Measurements from ENCODE around the gene LCAT.
A peak's percentile ranks its signal among the peaks of the same experiment; 100 is the strongest.
"Not testable (repeated sequence)": the region's sequence is repeated elsewhere in the genome, so short reads cannot be mapped to it uniquely, and the experiment has no call there.

LCAT gene, protein sequence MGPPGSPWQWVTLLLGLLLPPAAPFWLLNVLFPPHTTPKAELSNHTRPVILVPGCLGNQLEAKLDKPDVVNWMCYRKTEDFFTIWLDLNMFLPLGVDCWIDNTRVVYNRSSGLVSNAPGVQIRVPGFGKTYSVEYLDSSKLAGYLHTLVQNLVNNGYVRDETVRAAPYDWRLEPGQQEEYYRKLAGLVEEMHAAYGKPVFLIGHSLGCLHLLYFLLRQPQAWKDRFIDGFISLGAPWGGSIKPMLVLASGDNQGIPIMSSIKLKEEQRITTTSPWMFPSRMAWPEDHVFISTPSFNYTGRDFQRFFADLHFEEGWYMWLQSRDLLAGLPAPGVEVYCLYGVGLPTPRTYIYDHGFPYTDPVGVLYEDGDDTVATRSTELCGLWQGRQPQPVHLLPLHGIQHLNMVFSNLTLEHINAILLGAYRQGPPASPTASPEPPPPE

DNA sequence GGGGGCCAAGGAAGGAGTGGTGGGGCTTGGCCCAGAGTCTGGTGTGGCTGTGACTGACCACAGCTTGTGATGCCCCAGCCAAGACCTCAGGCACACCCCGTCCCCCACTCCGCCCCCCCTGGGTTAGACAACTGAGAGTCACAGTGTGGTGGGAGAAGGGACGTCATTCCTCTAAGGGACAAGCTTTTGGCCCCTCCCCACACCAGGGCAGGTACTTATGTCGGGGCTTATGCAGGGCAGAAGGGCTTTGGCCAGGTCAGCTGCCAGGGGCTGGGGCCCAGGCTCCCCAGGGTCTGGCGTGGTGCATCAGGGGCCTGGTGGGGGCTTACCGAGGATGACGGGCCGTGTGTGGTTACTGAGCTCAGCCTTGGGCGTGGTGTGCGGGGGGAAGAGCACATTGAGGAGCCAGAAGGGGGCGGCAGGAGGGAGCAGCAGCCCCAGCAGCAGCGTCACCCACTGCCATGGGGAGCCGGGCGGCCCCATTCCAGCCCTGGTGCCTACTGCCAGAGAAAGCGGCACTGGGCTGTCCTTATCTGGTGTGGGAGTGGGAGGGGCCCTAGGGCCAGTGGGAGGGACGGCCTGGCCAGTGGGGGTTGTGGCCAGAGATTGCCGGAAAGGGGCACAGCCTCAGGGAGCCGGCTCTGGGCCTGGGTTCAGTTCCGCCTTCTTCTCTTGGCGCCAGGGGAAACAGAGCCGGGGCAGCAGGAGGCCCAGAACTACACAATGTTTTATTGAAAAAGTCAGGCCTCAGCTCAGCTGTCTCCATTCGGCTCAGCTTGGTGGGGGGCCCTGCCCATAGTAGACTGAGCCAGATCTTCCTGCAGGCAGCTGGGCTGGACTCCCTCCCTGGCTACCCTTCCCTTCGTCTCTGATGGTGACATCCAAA is at the start of gene LCAT:
TSS of gene LCAT (minus strand) at position 502 of the 886 bp plus-strand sequence. CDS start at position 483, 19 bp downstream.
- DNase-seq (ENCODE audit: low read depth): no peak

DNA sequence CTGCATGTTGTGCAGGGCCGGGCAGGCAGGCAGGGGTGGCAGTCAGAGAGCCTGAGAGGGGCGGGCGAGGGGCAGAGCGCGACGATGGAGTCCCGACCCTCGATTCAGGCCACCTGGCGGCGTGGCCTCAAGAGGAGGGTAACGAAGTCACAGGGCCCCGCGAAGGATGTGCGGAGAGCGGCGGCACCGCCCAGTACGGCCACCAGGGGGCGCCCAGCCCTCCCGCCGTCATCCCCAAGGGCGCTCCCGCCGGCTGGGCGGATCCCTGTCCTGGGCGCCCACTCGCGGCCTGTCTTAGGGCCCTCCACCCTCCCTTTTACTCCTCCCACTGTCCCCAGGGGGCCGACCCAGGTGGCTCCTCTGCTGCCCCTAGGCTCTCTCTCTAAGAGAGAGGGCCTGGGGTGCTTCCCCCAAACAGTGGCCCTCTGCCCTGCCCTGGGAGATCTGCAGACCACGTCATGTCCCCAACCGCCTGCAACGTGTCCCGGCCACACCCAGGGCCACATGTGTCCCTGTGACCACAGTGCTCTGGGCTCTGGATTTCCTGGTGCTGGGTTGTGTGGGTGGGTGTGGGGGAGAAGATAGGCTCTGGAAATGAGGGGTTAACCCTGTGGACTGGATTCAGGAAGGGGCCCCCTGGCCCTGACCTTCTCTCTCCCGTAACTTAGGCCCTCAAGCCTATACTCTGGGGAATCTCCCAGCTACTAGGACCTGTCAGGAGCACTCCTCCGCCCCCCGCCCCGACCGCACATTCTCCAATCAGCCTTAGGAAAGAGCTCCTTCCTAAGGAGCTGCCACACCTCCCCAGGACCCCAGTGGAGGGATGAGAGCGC is 49.5 kb upstream of the LCAT start:
- peak; percentile 76 for DNase-seq (ENCODE audit: low read depth)

DNA sequence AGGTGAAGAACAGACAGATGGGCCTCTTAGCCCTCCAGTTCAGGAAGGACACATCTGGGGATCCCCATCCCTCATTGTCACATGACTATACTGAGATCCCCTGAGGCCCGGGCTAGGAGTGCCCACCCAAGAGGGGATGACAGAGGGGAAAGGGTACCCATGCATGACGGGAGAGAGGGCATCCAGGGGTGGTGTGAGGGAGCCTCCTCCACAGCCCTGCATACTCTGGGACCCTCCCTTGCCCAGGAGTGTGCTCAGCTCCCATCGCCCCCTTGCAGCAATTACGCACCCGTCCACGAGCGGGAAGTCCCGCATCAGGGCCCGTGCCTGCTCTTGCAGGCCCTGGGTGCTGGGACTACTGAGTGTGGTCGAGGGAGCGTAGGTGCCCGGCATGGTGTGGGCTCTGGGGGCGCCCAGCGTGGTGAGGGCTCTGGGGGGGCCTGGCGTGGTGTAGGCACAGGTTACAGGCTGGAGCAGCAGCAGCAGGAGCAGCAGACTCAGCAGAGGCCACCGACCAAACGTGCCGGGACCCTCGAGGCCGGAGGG is 48.8 kb upstream of the LCAT start:
- no peak for DNase-seq (ENCODE audit: low read depth)

DNA sequence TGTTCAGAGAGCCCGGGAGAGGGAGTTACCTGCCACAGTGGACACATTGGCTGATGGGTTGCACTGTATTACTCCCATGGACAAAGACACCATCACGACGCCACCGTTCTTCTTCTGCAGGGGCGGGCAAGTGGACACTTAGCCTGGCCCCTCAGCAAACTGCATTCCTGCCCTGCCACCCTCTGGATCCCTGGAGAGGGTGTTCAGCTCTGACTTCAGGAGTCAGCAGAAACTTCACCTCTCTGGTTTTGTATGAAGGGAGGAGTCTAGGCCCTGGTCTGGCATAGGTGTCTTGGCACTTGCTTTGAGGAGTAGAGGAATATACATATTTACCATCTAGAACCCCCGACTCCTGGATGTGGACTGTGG is 46.1 kb upstream of the LCAT start:
- no peak for DNase-seq (ENCODE audit: low read depth)

DNA sequence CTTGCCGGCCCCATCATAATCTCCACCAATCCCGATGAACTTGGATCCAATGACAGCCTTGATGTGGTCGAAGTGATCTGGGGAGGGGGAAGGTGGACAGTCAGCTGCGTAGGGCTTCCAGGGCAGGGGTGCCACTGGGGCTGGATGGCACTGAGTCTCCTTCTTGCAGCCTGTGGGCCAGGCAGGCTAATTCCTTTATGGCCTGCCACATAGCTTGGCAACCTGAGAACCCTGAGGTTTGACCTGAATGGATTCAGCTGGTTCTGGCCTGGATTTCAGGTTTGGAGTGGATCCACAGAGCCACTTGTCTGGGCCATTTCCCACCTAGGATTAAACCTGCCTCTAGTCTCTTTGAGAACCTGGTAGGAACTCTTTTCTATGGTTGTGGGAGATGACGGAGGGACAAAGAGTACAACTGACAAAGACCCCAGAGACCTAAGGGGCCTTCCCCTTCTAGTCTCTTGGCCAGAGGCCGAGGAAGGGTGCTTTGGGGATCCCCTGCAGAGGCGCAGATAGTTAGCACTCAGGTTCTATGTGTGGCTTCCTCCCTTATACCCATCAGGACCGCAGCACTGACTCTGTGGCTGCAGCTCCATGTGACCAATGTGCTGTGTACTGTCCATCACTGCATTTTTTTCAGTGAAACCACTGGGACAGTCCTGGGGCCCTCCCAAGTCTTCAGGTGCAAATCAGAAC is 45.5 kb upstream of the LCAT start:
- DNase-seq (ENCODE audit: low read depth): no peak

DNA sequence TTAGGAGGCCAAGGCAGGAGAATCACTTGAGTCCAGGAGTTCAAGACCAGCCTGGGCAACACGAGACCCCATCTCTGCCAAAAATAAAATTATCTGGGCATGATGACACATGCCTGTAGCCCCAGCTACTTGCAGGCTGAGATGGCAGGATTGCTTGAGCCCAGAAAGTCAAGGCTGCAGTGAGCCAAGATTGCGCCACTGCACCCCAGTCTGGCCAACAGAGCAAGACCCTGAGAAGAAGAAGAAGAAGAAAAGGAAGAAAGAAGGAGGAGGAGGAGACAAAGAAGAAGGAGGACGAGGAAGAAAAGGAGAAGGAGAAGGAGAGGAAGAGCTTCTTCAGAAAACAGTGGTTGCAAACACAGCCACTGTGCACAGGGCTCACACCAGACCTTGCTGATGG is 44.8 kb upstream of the LCAT start:
- DNase-seq (ENCODE audit: low read depth): no peak

DNA sequence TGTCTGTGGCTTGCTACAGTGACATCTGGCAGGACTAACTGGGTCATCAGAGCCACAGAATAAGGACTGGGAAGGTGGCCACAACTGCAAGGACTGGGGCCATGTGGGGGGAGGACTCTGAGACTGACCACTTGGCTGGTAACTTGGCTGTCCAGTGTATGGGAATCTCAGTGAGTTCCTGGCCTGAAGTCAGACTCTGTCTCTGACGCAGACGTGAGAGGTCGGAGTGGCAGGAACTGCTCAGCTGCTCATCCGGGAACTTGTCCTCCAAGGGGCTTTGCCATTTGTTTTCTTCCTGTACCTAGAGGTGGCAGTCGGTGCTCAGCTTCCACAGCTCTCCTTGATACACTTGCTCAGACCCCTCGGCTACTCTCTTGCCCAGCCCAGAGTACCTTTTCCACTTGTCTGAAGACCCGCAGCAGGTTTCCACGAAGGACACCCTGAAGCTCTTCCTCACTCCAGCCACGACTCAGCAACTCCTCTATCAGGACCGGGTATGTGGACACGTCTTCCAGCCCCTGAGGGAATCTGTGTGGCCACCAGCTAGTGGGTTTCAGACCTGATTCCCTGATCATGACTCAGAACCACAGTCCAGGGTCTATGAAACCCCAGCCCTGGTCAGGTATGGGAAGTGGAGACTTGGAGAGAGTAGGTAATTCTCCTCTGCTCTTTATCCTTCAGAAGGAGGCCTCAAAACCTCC is 43.7 kb upstream of the LCAT start:
- DNase-seq (ENCODE audit: low read depth): peak; percentile 56

DNA sequence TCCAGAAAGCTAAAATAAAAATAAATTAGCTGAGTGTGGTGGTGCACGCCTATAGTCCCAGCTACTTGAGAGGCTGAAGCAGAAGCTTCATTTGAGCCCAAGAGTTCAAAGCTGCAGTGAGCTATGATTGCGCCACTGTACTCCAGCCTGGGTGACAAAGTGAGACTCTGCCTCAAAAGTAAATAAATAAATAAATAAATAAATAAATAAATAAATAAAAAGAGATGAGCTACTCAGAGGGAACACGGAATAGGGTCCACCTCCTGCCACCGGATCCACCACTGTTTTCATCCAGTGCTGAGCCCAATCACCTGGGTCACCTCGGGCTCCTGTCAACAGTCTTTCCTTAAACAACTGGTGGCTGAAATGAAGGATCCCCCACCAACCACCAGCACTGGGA is 43.0 kb upstream of the LCAT start:
- no peak for DNase-seq (ENCODE audit: low read depth)

DNA sequence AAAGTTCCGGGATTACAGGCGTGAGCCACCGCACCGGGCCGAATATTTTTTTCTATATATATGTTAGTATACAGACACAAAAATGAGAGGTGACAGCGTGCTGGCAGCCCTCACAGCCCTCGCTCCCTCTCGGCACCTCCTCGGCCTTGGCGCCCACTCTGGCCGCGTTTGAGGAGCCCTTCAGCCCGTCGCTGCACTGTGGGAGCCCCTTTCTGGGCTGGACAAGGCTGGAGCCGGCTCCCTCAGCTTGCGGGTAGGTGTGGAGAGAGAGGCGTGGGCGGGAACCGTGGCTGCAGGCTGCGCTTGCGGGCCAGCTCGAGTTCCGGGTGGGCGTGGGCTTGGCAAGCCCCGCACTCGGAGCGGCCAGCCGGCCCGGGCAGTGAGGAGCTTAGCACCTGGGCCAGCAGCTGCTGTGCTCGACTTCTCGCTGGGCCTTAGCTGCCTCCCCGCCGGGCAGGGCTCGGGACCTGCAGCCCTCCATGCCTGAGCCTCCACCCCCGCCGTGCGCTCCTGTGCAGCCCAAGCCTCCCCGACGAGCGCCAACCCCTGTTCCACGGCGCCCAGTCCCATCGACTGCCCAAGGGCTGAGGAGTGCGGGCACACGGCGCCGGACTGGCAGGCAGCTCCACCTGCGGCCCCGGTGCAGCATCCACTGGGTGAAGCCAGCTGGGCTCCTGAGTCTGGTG is 38.2 kb upstream of the LCAT start:
- DNase-seq (ENCODE audit: low read depth): no peak

DNA sequence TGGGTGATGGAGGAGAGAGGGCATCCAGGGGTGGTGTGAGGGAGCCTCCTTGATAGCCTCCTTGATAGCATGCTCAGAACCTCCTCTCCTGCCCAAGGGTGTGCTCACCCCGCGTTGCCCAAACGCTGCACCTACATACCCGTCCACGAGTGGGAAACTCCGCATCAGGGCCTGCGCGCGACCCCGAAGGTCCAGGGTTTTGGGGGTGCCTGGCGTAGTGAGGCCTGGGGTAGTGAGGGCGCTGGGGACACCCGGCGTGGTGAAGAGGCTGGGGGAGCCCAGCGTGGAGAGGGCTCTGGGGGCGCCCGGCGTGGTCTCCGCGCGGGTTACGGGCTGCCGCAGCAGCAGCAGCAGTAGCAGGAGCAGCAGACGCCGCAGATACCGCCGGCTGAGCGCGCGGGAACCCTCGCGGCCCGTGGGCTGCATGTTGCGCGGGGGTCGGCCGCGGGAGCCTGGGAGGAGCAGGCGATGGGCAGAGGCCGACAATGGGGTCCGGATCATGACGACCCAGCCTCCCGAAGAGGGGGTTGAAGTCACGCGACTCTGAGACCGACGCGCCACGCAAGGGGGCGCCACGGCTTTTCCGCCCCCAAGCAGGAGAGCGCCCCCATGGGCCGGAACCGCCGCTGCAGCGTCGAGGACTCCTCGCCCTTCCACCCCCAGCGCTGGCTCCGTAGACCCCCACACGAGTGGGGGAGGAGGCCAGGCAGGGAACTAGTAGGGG is 36.2 kb upstream of the LCAT start, which contains the start of gene DPEP3:
TSS of gene DPEP3 (minus strand) at position 545 of the 724 bp plus-strand sequence. CDS start at position 426, 119 bp downstream.
- no peak for DNase-seq (ENCODE audit: low read depth)

DNA sequence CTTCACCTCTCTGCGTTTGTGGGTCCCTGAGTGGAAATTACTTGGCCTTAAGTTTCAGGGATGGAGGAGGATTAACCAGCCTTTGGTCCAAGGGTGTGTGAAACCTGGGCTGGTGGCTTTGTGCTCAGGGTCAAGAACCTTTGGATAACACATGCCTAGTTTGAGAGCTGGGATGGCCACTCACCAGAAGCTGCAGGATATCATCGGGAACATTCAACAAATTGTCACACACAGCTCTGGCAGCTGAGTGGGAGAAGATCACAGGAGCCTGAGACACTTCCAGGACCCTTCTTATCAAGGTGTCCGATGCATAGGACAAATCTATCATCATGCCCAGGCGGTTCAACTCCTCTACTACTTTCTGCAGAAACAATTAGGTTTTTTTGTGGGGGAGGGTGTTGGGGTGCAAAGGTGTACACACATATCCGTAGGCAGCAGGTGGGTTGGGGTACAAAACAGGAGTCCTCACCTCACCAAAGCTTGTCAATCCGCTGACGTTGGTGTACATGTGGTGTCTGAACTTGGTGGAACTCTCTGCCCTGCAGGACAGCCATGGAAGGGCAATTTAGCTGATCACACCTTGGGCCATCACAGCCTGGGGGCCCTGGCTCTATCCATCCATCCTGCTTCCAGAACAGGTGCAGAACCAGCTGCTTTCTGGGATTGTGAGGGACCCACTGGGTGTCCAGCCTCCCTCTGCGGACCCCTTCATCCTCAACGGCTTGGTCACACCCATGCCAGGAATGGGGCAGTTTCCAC is 33.7 kb upstream of the LCAT start:
- DNase-seq (ENCODE audit: low read depth): no peak

DNA sequence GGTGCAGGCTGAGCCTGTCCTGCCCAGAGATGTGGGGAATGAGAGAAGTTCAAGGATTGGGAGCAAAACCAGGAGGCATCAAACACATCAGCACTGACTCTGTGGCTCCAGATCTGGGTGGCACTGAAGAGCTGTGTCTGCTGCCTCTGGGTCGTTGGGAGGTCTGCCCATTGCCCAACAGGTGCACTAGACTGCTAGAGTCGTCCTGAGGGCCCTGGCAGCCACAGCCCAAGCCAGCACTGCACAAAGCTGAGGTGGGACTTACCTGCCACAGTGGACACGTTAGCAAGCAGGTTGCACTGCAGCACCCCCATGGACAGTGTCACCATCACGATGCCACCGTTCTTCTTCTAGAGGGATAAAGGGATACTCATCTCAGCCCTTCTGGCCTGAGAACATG is 33.1 kb upstream of the LCAT start:
- DNase-seq (ENCODE audit: low read depth): no peak

DNA sequence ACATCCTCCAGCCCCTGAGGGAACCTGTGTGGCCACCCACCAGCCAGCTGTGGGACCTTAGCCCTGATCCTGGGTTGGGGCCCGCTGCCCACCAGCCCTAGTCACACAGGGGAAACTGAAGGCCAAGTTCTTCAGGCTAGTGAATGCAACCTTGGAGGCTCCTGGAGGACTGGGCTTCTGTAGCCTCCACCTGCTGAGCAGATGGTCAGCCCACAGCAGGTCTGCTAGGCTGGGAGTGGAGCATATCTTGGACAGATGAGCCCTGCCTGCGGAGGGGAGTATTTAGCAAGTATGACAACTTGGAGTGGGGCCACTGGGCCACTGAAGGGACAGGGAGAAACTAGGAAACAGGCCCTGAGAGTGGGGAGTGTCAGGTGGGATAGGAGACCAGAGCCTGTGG is 32.3 kb upstream of the LCAT start:
- no peak for DNase-seq (ENCODE audit: low read depth)

DNA sequence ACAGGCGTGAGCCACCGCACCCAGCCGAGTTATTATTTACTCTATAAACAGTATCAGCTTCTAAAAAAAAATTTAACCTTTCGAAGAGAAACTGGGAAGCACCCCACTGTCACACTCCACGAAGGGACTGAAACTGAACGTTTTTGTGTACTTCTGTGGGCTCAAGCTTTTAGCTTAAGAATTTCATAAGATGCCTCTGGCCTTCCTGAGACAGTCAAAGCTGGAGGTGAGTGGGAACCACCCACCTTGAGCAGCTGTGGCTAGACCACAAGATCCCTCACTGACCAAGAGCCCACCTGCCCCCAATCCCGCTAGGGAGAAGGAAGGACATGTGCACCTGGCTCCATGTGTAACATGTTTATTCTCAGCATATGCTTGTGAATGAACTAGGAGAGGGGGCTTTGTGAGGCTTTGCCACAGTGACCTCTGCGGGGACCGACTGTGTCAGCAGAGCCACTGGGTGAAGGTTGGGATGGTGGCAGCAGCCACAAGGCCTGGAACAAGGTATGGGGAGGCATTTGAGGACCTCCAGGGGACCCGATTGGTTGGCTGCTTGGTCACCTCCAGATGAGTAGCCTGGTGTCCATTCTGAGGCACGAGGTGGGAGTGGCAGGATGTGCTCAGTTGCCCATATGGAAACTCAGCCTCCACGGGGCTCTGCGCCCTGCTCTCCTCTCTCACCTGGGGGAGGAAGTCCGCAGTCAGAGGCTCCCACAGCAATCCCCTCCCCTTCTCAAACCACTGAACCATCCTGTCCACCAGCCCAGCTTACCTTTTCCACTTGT is 31.6 kb upstream of the LCAT start:
- no peak for DNase-seq (ENCODE audit: low read depth)

DNA sequence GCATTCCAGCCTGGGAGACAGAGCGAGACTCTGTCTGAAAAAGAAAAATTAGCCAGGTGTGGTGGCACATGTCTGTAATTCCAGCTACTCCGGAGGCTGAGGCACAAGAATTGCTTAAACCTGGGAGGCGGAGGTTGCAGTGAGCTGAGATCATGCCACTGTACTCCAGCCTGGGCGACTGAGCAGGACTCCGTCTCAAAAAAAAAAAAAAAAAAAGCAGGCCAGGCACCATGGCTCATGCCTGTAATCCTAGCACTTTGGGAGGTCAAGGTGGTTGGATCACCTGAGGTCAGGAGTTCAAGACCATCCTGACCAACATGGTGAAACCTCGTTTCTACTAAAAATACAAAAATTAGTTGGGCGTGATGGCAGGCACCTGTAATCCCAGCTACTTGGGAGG is 28.4 kb upstream of the LCAT start:
- not testable (repeated sequence) for DNase-seq (ENCODE audit: low read depth)

DNA sequence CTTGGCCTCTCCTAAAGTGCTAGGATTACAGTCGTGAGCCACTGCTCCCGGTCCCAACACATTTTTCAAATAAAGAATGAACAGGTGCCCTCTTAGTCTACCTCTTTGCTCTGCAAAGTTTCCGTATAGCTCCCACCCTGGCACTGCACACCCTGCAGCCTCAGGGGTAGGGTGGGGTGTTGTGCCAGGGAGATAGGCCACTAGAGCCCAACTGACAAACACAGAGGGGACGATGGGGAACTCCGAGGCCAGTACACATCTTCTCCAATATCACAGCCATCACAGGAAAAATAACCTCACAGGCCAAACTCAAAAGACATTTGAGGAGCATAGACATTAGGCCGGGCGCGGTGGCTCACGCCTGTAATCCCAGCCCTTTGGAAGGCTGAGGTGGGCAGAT is 27.2 kb upstream of the LCAT start:
- DNase-seq (ENCODE audit: low read depth): no peak

DNA sequence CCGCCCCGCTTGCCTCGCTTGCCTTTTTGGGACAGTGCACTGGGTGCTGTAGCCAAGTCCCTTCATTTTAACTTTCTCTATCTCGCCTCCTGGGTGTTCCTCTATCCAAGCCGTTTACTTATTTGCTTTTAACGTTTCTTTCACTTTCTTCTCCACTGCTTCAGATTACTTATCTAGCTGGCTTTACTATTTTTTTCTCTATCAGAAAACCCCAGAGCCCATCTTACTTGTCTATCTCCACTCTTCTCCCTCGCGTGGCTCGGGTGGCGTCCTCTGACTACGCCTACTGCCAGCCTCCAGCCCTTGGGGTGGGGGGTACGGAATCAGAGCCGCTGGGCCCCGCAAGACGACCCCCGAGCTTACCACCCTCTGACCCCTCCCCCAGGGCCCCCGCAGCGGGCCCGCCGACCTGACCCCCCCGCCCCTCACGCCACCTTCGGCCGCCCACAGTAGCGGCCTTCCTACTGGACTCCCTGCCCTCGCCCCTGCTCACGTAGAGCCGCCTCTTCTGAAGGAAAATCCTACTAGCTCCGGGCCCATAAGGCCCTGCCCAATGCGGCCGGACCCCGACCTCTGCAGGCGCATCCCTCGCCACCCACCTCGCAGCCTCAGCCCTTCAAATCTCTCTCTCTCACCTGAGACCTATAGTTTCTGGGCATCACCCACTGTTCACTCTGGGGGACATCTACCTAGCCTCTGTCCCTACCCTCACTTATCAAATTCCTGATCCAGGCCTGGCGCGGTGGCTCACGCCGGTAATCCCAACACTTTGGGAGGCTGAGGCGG is 25.5 kb upstream of the LCAT start:
- peak; percentile 25 for DNase-seq (ENCODE audit: low read depth)

All from EH (cell line).